HG03442 (cell line): ENCODE data around the gene EPHA1.
A peak's percentile ranks its signal among the peaks of the same experiment; 100 is the strongest.

Source experiments
- ATAC-seq: cut with Tn5 transposase; IDR thresholded peaks from one replicate; pipeline ENCODE4 v1.9.1; 2021; ENCODE audit warnings: mild to moderate bottlenecking, moderate library complexity; ENCODE audit not compliant: unreplicated experiment

The EPHA1 gene

GRCh38 chr7:143352531-143353002 is 56.1 kb downstream of the EPHA1 start:
- no peak for ATAC-seq

- no peak for ATAC-seq
Observed at GRCh38 chr7:143351574-143351973, 57.1 kb downstream of the EPHA1 start.

GRCh38 chr7:143351060-143351459 is 57.6 kb downstream of the EPHA1 start:
- no peak for ATAC-seq

GRCh38 chr7:143347950-143348349 is 60.7 kb downstream of the EPHA1 start:
- no peak for ATAC-seq

GRCh38 chr7:143346018-143346417 is 62.6 kb downstream of the EPHA1 start:
- no peak for ATAC-seq

GRCh38 chr7:143345428-143345900 is 63.2 kb downstream of the EPHA1 start:
- ATAC-seq: peak; percentile 85

GRCh38 chr7:143343596-143343995 is 65.1 kb downstream of the EPHA1 start:
- ATAC-seq: no peak

- ATAC-seq: no peak
Observed at GRCh38 chr7:143341842-143342241, 66.8 kb downstream of the EPHA1 start.
